Measurements from ENCODE around the gene PPCS. TPM values are rescaled to one million over a fixed set of nuclear protein-coding genes. Genes with fewer than 3 reads are reported as not detected.

Gene PPCS
- total and polyA plus RNA-seq, 2 of the 4 experiments (the other 2 are of a cell fraction) = 8.2 to 18.9 TPM

- dilution Hi-C loops (cut with HindIII; ENCODE audit: low sequenced_read_pairs, unreplicated experiment) = no loop called here
- H3K23ac ChIP-seq (ENCODE audit: low read depth, low read length) = no peak overlapping the region
- H3K9me3 ChIP-seq (ENCODE audit: control insufficient read depth, insufficient read depth, low read length) = no peaks in the 10 kb centered on the region
- WGBS, 2 experiments (ENCODE audit: extremely low coverage in 2 of 2, insufficient read length in 1 of 2) = no CpG with 5 or more reads among the region's 2 CpGs
- H2AFZ ChIP-seq (replicated peaks; ENCODE audit: low read length, poor library complexity) = no peak overlapping the region
- no peaks in the 10 kb centered on the region for H4K20me1 ChIP-seq (ENCODE audit: insufficient read depth, low read length)
- no peak overlapping the region for H3K18ac ChIP-seq (ENCODE audit: low read depth, low read length)
- no peak overlapping the region for H4K8ac ChIP-seq (ENCODE audit: low read depth in 2 of 2, low read length in 2 of 2)
- no peak overlapping the region for H2BK120ac ChIP-seq (ENCODE audit: low read depth, low read length)
- no peak overlapping the region for H2BK5ac ChIP-seq (ENCODE audit: low read depth, low read length, poor library complexity, severe bottlenecking)
- intact Hi-C loops (cut with micrococcal nuclease) = no loop called here
- ATAC-seq (ENCODE audit: low read depth) (no peak), DNase-seq (no peak)
- no peak overlapping the region for H3K4ac ChIP-seq (ENCODE audit: low read depth, low read length)
- H3K36me3 ChIP-seq (ENCODE audit: control insufficient read depth, insufficient read depth, low read length) = no peaks in the 10 kb centered on the region
- H3K4me1 ChIP-seq (ENCODE audit: control insufficient read depth, insufficient read depth, low read length) = no peaks in the 10 kb centered on the region
- no peak overlapping the region for H2BK15ac ChIP-seq (ENCODE audit: low read depth, low read length)
- no peaks in the 10 kb centered on the region for H3K9me1 ChIP-seq (ENCODE audit: insufficient read depth, low read length)
- no peak overlapping the region for H3K4me3 ChIP-seq (ENCODE audit: insufficient read depth, low read depth, low read length)
- TF ChIP-seq BHLHE40 (IDR thresholded peaks at IDR 0.05; ENCODE audit: low read depth, low read length) (no peak), POLR2A (IDR thresholded peaks at IDR 0.05; ENCODE audit: low read depth, low read length) (no peak), CHD1 (IDR thresholded peaks at IDR 0.05; ENCODE audit: low read depth, low read length) (no peak)
- ChIA-PET POLR2A (ENCODE audit: unreplicated experiment) (no interaction called here), CTCF (no interaction called here)
- H3K79me1 ChIP-seq (ENCODE audit: low read depth in 1 of 2, low read length in 2 of 2) = no peaks in the 10 kb centered on the region
- H2BK20ac ChIP-seq (ENCODE audit: low read depth, low read length) = no peak overlapping the region
- no peak overlapping the region for H2AK5ac ChIP-seq (ENCODE audit: low read depth, low read length)
- H3K27ac ChIP-seq (ENCODE audit: insufficient read depth, low read length) = no peak overlapping the region
- no peak overlapping the region for H3K4me2 ChIP-seq (ENCODE audit: low read depth, low read length)
- H3K14ac ChIP-seq (replicated peaks; ENCODE audit: low read depth, low read length) = no peak overlapping the region
- in situ Hi-C loops (cut with MboI; ENCODE audit: low sequenced_read_pairs) = no loop called here
- no peak overlapping the region for H2AK9ac ChIP-seq (replicated peaks; ENCODE audit: low read depth, low read length, poor library complexity)
- no TSS peak for BruUV-seq (replicated peaks)
- H4K91ac ChIP-seq (ENCODE audit: insufficient read depth, low read depth, low read length) = no peak overlapping the region
- H3K56ac ChIP-seq (ENCODE audit: extremely low read depth, insufficient read depth, low read length) = no peak overlapping the region
- H3K27me3 ChIP-seq (ENCODE audit: control insufficient read depth, insufficient read depth, low read length) = peaks cover 6% of the 10 kb centered on the region; the same call in 1 of the 2 replicates
- H3K9ac ChIP-seq (ENCODE audit: low read depth, low read length) = no peak overlapping the region
- H4K5ac ChIP-seq (ENCODE audit: low read depth, low read length) = no peak overlapping the region
Observed at GRCh38 chr1:42466030-42466429, 9.7 kb downstream of the PPCS start.

Measured in IMR-90 (cell line).